ENCODE measurements around the gene ST6GALNAC6.
A peak's percentile ranks its signal among the peaks of the same experiment; 100 is the strongest.

ST6GALNAC6 gene

DNA sequence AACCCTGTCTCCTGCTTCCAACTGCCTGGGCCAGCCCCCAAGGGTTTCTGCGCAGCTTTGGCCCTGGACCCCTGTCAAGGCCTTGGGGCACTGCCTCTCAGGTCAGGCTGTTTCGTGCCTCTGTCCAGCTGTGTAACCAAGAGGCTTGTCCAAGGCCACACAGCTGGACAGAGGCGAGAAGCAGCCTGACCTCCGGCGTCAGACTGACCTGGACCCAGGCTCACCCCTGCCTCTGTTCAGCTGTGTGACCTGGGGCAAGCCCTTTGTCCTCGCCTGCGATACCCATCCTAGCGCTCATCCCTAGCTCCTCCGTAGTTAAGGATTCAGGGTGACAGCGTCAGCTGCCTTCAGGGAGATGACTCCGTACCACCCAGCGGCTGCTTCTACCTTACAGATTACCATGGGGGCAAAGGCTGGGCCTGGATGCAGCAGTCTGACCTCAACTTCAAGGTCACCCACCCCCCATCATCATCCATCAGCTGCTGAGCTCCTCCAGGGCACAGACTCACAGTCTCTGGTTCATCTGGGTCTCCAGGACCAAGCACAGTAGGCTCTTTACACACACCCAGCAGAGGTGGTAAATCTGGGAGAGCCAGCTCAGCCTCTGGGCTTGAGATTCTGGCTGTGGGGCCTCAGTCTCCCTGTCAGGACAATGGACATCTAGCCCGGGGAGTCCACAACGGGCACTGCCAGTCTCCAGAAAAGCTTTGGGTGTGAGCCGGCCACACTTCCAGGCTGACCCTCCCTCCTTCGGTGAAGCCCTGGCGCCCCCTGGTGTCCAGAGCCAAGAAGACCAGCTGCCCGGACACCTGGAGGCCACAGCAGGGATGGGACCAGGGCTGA lies 29.9 kb downstream of the ST6GALNAC6 start:
- WGBS = 57% methylated on average over 18 of the region's 18 CpGs
- Histone ChIP-seq H2AFZ (ENCODE audit: low read depth, low read length) (no peak overlapping the region), H3K4me1 (ENCODE audit: control insufficient read depth, insufficient read depth, low read depth, low read length) (peaks cover 23% of the 10 kb centered on the region), H2BK120ac (ENCODE audit: low read depth, low read length) (peak overlapping the region; percentile 50), H3K14ac (ENCODE audit: low read length in 2 of 2) (no peak overlapping the region), H2BK12ac (ENCODE audit: low read length in 2 of 2) (peak overlapping the region in 1 of 2 experiments; percentile 75), H2BK5ac (ENCODE audit: low read depth, low read length, poor library complexity, severe bottlenecking) (no peak overlapping the region), H3K36me3 (ENCODE audit: control insufficient read depth in 1 of 2, insufficient read depth in 2 of 2, low read depth in 1 of 2, low read length in 2 of 2) (peaks cover 74 to 81% of the 10 kb centered on the region in 2 experiments), H3K4me3 (ENCODE audit: insufficient read depth in 1 of 2, low read depth in 1 of 2, low read length in 2 of 2) (no peak overlapping the region), H2AK5ac (ENCODE audit: low read length, severe bottlenecking) (peak overlapping the region; percentile 18), H3K4me2 (ENCODE audit: low read length, poor library complexity, severe bottlenecking) (no peak overlapping the region), H3K9ac (ENCODE audit: low read length) (peak overlapping the region; percentile 49), H2BK15ac (ENCODE audit: low read depth, poor library complexity, severe bottlenecking) (peak overlapping the region; percentile 62), H3K23ac (ENCODE audit: low read length in 2 of 2) (no peak overlapping the region), H3K9me3 (ENCODE audit: control insufficient read depth, low read length) (no peaks in the 10 kb centered on the region), H3K27ac (ENCODE audit: low read length, poor library complexity, severe bottlenecking) (no peak overlapping the region), H4K8ac (ENCODE audit: low read length) (peak overlapping the region; percentile 63), H3K27me3 (ENCODE audit: control insufficient read depth in 1 of 2, insufficient read depth in 1 of 2, low read length in 2 of 2) (no peaks in the 10 kb centered on the region), H3K79me1 (replicated peaks; ENCODE audit: low read length, poor library complexity, severe bottlenecking) (peaks cover 5% of the 10 kb centered on the region), H3K18ac (ENCODE audit: low read depth in 1 of 2, low read length in 2 of 2) (no peak overlapping the region), H3K4ac (ENCODE audit: low read depth in 1 of 2, low read length in 2 of 2) (peak overlapping the region in 1 of 2 experiments; percentile 46), H4K91ac (ENCODE audit: low read length) (peak overlapping the region; percentile 80)
- peak; percentile 83 for DNase-seq

DNA sequence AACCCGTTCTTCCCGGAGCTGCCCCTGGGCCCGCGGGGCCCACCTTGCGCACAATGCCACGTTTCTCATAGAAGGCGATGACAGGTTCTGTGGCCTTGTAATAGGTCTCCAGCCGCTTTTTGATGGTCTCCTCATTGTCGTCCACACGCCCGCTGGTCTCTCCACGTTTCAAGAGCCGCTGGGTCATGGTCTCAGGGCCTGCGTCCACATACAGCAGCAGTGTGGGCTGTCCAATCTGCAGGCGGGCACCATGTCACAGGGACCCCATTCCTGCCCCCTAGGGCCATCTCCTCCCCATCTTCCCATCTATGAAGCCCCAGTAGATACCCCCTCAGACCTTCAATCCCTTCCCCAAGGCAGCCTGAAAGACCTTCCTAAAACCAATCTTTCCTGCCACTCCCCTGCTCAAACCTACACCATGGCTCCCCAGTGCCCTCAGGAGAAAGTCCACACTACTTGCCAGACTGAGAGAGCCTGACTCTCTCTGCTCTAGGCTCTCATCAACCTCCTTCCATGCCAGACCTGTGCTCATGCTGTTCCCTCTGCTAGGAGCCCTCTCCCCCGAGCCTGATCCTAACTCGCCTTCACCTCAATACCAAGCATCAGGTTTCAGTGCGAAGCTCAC lies 31.0 kb downstream of the ST6GALNAC6 start:
- H2BK12ac ChIP-seq (ENCODE audit: low read length in 2 of 2) = no peak overlapping the region
- H4K8ac ChIP-seq (ENCODE audit: low read length) = no peak overlapping the region
- no peaks in the 10 kb centered on the region for H3K9me3 ChIP-seq (ENCODE audit: control insufficient read depth, low read length)
- H3K27ac ChIP-seq (ENCODE audit: low read length, poor library complexity, severe bottlenecking) = no peak overlapping the region
- no peak overlapping the region for H2BK15ac ChIP-seq (ENCODE audit: low read depth, poor library complexity, severe bottlenecking)
- H2AK5ac ChIP-seq (ENCODE audit: low read length, severe bottlenecking) = no peak overlapping the region
- no peak overlapping the region for H3K18ac ChIP-seq (ENCODE audit: low read depth in 1 of 2, low read length in 2 of 2)
- H3K36me3 ChIP-seq (ENCODE audit: control insufficient read depth in 1 of 2, insufficient read depth in 2 of 2, low read depth in 1 of 2, low read length in 2 of 2) = peaks cover 65 to 77% of the 10 kb centered on the region in 2 experiments
- no peak overlapping the region for H3K4me3 ChIP-seq (ENCODE audit: insufficient read depth in 1 of 2, low read depth in 1 of 2, low read length in 2 of 2)
- WGBS = 97% methylated on average over 18 of the region's 18 CpGs
- no peak for DNase-seq
- H2AFZ ChIP-seq (ENCODE audit: low read depth, low read length) = no peak overlapping the region
- H3K27me3 ChIP-seq (ENCODE audit: control insufficient read depth in 1 of 2, insufficient read depth in 1 of 2, low read length in 2 of 2) = no peaks in the 10 kb centered on the region
- H2BK120ac ChIP-seq (ENCODE audit: low read depth, low read length) = no peak overlapping the region
- no peak overlapping the region for H3K23ac ChIP-seq (ENCODE audit: low read length in 2 of 2)
- no peak overlapping the region for H2BK5ac ChIP-seq (ENCODE audit: low read depth, low read length, poor library complexity, severe bottlenecking)
- peaks cover 17% of the 10 kb centered on the region for H3K4me1 ChIP-seq (ENCODE audit: control insufficient read depth, insufficient read depth, low read depth, low read length)
- H4K91ac ChIP-seq (ENCODE audit: low read length) = no peak overlapping the region
- H3K4me2 ChIP-seq (ENCODE audit: low read length, poor library complexity, severe bottlenecking) = no peak overlapping the region
- H3K4ac ChIP-seq (ENCODE audit: low read depth in 1 of 2, low read length in 2 of 2) = no peak overlapping the region
- no peak overlapping the region for H3K9ac ChIP-seq (ENCODE audit: low read length)
- no peak overlapping the region for H3K14ac ChIP-seq (ENCODE audit: low read length in 2 of 2)
- H3K79me1 ChIP-seq (replicated peaks; ENCODE audit: low read length, poor library complexity, severe bottlenecking) = no peaks in the 10 kb centered on the region

- H2AFZ ChIP-seq (ENCODE audit: low read depth, low read length) = no peak overlapping the region
- H2BK12ac ChIP-seq (ENCODE audit: low read length in 2 of 2) = no peak overlapping the region
- no peak overlapping the region for H3K4ac ChIP-seq (ENCODE audit: low read depth in 1 of 2, low read length in 2 of 2)
- H3K27me3 ChIP-seq (ENCODE audit: control insufficient read depth in 1 of 2, insufficient read depth in 1 of 2, low read length in 2 of 2) = no peaks in the 10 kb centered on the region
- no peaks in the 10 kb centered on the region for H3K9me3 ChIP-seq (ENCODE audit: control insufficient read depth, low read length)
- peaks cover 57 to 69% of the 10 kb centered on the region in 2 experiments for H3K36me3 ChIP-seq (ENCODE audit: control insufficient read depth in 1 of 2, insufficient read depth in 2 of 2, low read depth in 1 of 2, low read length in 2 of 2)
- H2AK5ac ChIP-seq (ENCODE audit: low read length, severe bottlenecking) = no peak overlapping the region
- H2BK5ac ChIP-seq (ENCODE audit: low read depth, low read length, poor library complexity, severe bottlenecking) = no peak overlapping the region
- H3K4me2 ChIP-seq (ENCODE audit: low read length, poor library complexity, severe bottlenecking) = no peak overlapping the region
- no peak overlapping the region for H3K23ac ChIP-seq (ENCODE audit: low read length in 2 of 2)
- WGBS = 92% methylated on average over 30 of the region's 30 CpGs
- H2BK15ac ChIP-seq (ENCODE audit: low read depth, poor library complexity, severe bottlenecking) = no peak overlapping the region
- H3K9ac ChIP-seq (ENCODE audit: low read length) = no peak overlapping the region
- no peak overlapping the region for H2BK120ac ChIP-seq (ENCODE audit: low read depth, low read length)
- DNase-seq = no peak
- peaks cover 14% of the 10 kb centered on the region for H3K4me1 ChIP-seq (ENCODE audit: control insufficient read depth, insufficient read depth, low read depth, low read length)
- H3K79me1 ChIP-seq (replicated peaks; ENCODE audit: low read length, poor library complexity, severe bottlenecking) = no peaks in the 10 kb centered on the region
- peak overlapping the region in 1 of 2 experiments; percentile 18 for H3K18ac ChIP-seq (ENCODE audit: low read depth in 1 of 2, low read length in 2 of 2)
- H4K8ac ChIP-seq (ENCODE audit: low read length) = no peak overlapping the region
- no peak overlapping the region for H3K4me3 ChIP-seq (ENCODE audit: insufficient read depth in 1 of 2, low read depth in 1 of 2, low read length in 2 of 2)
- H3K27ac ChIP-seq (ENCODE audit: low read length, poor library complexity, severe bottlenecking) = no peak overlapping the region
- H3K14ac ChIP-seq (ENCODE audit: low read length in 2 of 2) = no peak overlapping the region
- peak overlapping the region; percentile 9 for H4K91ac ChIP-seq (ENCODE audit: low read length)
Measured at GRCh38 chr9:127867356-127868277, 31.8 kb downstream of the ST6GALNAC6 start.

Measured in mesenchymal stem cell (in vitro differentiated cells and primary cell).